RWPE2 (cell line): ENCODE results near the gene TMEM229B.

Experiments used
- ATAC-seq: fragments of 200-7000 bp; cut with Tn5 transposase; 3 replicates; pipeline ENCODE4 v1.9.1; 2021; ENCODE audit warnings: low read depth
- DNase-seq: peaks from one replicate; pipeline ENCODE4 v3.0.0-alpha.2; 2020; ENCODE audit warnings: low spot score
- H3K27ac ChIP-seq: fragments of 450-650 bp; 2 replicates; pipeline ENCODE4 v1.5.1; 2017; ENCODE audit warnings: mild to moderate bottlenecking; ENCODE audit not compliant: poor library complexity, severe bottlenecking
- H3K27me3 ChIP-seq: fragments of 250-450 bp; sonication (Bioruptor Pico); 2 replicates; pipeline ENCODE4 v1.5.1; 2021; ENCODE audit warnings: mild to moderate bottlenecking, moderate library complexity; ENCODE audit not compliant: insufficient read depth, poor library complexity, severe bottlenecking
- H3K36me3 ChIP-seq: fragments of 250-450 bp; sonication (Bioruptor Pico); 2 replicates; pipeline ENCODE4 v1.5.1; 2020; ENCODE audit warnings: low read depth, mild to moderate bottlenecking, moderate library complexity
- H3K4me1 ChIP-seq: fragments of 250-450 bp; sonication (Bioruptor Pico); 2 replicates; pipeline ENCODE4 v1.5.1; 2021; ENCODE audit warnings: mild to moderate bottlenecking, moderate library complexity; ENCODE audit not compliant: insufficient read depth, poor library complexity, severe bottlenecking
- H3K4me3 ChIP-seq: fragments of 250-450 bp; sonication (Bioruptor Pico); 2 replicates; pipeline ENCODE4 v1.5.1; 2021; ENCODE audit warnings: mild to moderate bottlenecking, moderate library complexity; ENCODE audit not compliant: severe bottlenecking
- H3K9me3 ChIP-seq: fragments of 250-450 bp; sonication (Bioruptor Pico); 2 replicates; pipeline ENCODE4 v1.5.1; 2021; ENCODE audit warnings: mild to moderate bottlenecking, moderate library complexity; ENCODE audit not compliant: severe bottlenecking
- CTCF ChIP-seq: fragments of 450-650 bp; IDR thresholded peaks from one replicate; pipeline ENCODE4 v1.5.1; 2017; ENCODE audit warnings: mild to moderate bottlenecking, moderate library complexity; ENCODE audit not compliant: poor library complexity, severe bottlenecking

The TMEM229B gene

GRCh38 chr14:67532998-67533753 is 44.7 kb upstream of the TMEM229B start, which contains the start of gene PLEKHH1:
Gene PLEKHH1, plus strand, starts transcription at chr14:67533290. Its CDS starts 8,578 bp downstream, at chr14:67541868.
- peak; percentile 41 for TF ChIP-seq CTCF
- peak; percentile 93 for ATAC-seq
- peak within 1 kb of the TSS; percentile 8 for H3K27ac ChIP-seq
- peak; percentile 80 for DNase-seq
- H3K36me3 ChIP-seq: no peaks in the 10 kb centered on the region
- H3K4me3 ChIP-seq: peak within 1 kb of the TSS; percentile 89
- no peaks in the 10 kb centered on the region for H3K9me3 ChIP-seq
- H3K4me1 ChIP-seq: no peaks in the 10 kb centered on the region
- H3K27me3 ChIP-seq: no peaks in the 10 kb centered on the region

- ATAC-seq (no peak), DNase-seq (no peak)
- no peaks in the 10 kb centered on the region for H3K27me3 ChIP-seq
- no peaks in the 10 kb centered on the region for H3K36me3 ChIP-seq
- H3K4me3 ChIP-seq: peak overlapping the region; percentile 89
- no peaks in the 10 kb centered on the region for H3K4me1 ChIP-seq
- no peak for TF ChIP-seq CTCF
- H3K9me3 ChIP-seq: no peaks in the 10 kb centered on the region
- peak overlapping the region; percentile 8 for H3K27ac ChIP-seq
Observed at GRCh38 chr14:67532606-67532997, 44.1 kb upstream of the TMEM229B start.

- no peak overlapping the region for H3K27ac ChIP-seq
- DNase-seq (no peak), ATAC-seq (no peak)
- H3K4me1 ChIP-seq: no peaks in the 10 kb centered on the region
- TF ChIP-seq CTCF: no peak
- H3K9me3 ChIP-seq: no peaks in the 10 kb centered on the region
- no peak overlapping the region for H3K4me3 ChIP-seq
- no peaks in the 10 kb centered on the region for H3K36me3 ChIP-seq
- H3K27me3 ChIP-seq: no peaks in the 10 kb centered on the region
Observed at GRCh38 chr14:67529947-67530935, 41.7 kb upstream of the TMEM229B start.

GRCh38 chr14:67528276-67528675 is 39.8 kb upstream of the TMEM229B start:
- Histone ChIP-seq H3K4me1 (no peaks in the 10 kb centered on the region), H3K27ac (no peak overlapping the region), H3K27me3 (no peaks in the 10 kb centered on the region), H3K36me3 (no peaks in the 10 kb centered on the region), H3K9me3 (no peaks in the 10 kb centered on the region), H3K4me3 (no peak overlapping the region)
- DNase-seq: no peak
- no peak for ATAC-seq
- TF ChIP-seq CTCF: no peak
